ENCODE data around the gene LARP1B. TPM values are rescaled to one million over a fixed set of nuclear protein-coding genes. Genes with fewer than 3 reads are reported as not detected.
A peak's percentile ranks its signal among the peaks of the same experiment; 100 is the strongest.
"Not testable (repeated sequence)": the region's sequence is repeated elsewhere in the genome, so short reads cannot be mapped to it uniquely, and the experiment has no call there.

Gene LARP1B
- total and polyA plus RNA-seq, 7 experiments from 2014 or later = 3.9 to 18.2 (median 10.2) TPM

- Mint-ChIP-seq H3K27me3 (peaks cover 0 to 1% (median 0%) of the 10 kb centered on the region in 5 donors), H3K4me1 (peaks cover 0 to 16% (median 10%) of the 10 kb centered on the region in 7 donors), H3K9me3 (no peaks in the 10 kb centered on the region), H3K4me3 (peak overlapping the region; percentile 82 to 91 (median 84)), H3K27ac (peak overlapping the region in 8 of 9 donors; percentile 59 to 91 (median 78)), H3K36me3 (no peaks in the 10 kb centered on the region)
- ATAC-seq (peak; percentile 48), DNase-seq (peak; percentile 38 to 77 (median 52))
- Histone ChIP-seq H3K27ac (ENCODE audit: low read depth, low read length) (peak overlapping the region; percentile 90), H3K4me1 (ENCODE audit: control insufficient read depth in 2 of 2, insufficient read depth in 2 of 2, low read length in 2 of 2) (peaks cover 0 to 5% of the 10 kb centered on the region in 2 donors), H3K36me3 (ENCODE audit: control insufficient read depth in 2 of 3, insufficient read depth in 3 of 3, low read length in 3 of 3) (no peaks in the 10 kb centered on the region), H3K9me3 (ENCODE audit: control insufficient read depth in 2 of 3, low read length in 3 of 3) (no peaks in the 10 kb centered on the region), H3K4me3 (ENCODE audit: low read length) (peak overlapping the region; percentile 74), H3K27me3 (ENCODE audit: control insufficient read depth in 2 of 2, insufficient read depth in 2 of 2, low read length in 2 of 2) (no peaks in the 10 kb centered on the region)
- POLR2A ChIA-PET = interaction anchor here (0.6 to 3.6 kb wide), 9 partner anchors 8 to 751 kb away, joined by 3 to 43 read pairs (median 6); partner anchors contain the start of genes ABHD18, MFSD8, PGRMC2 and PLK4
- CTCF ChIA-PET = no interaction called here
- intact Hi-C loops (cut with micrococcal nuclease) = loop anchor here (1.0 to 2.0 kb wide), 10 partner anchors 65 to 1031 kb away; partner anchors contain the start of genes ABHD18 (in 2 of the 2), MFSD8 (in 2 of the 2), PLK4 (in 2 of the 2) and SCLT1 (in 2 of the 2)
Measured at GRCh38 chr4:128061566-128062536, 739 bp downstream of the LARP1B start.

- DNase-seq; intact Hi-C loops (cut with micrococcal nuclease); POLR2A ChIA-PET; H3K27me3 Mint-ChIP-seq; ATAC-seq; H3K9me3 ChIP-seq (ENCODE audit: control insufficient read depth in 2 of 3, low read length in 3 of 3); H3K4me3 ChIP-seq (ENCODE audit: low read length); H3K4me1 ChIP-seq (ENCODE audit: control insufficient read depth in 2 of 2, insufficient read depth in 2 of 2, low read length in 2 of 2); H3K27me3 ChIP-seq (ENCODE audit: control insufficient read depth in 2 of 2, insufficient read depth in 2 of 2, low read length in 2 of 2); H3K4me3 Mint-ChIP-seq; CTCF ChIA-PET; H3K36me3 Mint-ChIP-seq; H3K36me3 ChIP-seq (ENCODE audit: control insufficient read depth in 2 of 3, insufficient read depth in 3 of 3, low read length in 3 of 3); H3K27ac ChIP-seq (ENCODE audit: low read depth, low read length); H3K9me3 Mint-ChIP-seq; H3K27ac Mint-ChIP-seq: not testable (repeated sequence)
- peaks cover 0 to 11% (median 10%) of the 10 kb centered on the region in 7 donors for H3K4me1 Mint-ChIP-seq
Measured at GRCh38 chr4:128066453-128066820, 5.3 kb downstream of the LARP1B start.

DNA sequence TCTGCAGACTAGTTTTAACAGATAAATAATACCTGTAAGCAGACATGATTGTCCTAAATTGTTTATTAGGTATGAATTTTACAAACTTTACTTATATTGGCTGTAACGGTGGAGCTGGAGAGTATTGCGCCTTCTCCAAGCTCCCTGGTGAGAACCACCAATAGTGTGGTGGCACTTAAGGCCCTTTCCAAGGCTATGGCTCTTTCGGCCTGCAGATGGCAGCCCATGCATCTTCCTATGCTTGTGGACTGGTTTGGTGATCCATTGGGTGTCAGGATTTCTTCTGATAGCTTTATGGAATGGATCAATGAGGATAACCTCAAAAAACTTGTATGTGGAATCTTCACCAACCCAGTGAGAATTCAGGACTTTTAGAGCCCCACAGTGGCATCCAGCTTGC lies 7.8 kb downstream of the LARP1B start:
- ATAC-seq = no peak
- intact Hi-C loops (cut with micrococcal nuclease) = no loop called here
- H3K27ac ChIP-seq (ENCODE audit: low read depth, low read length) = no peak overlapping the region
- no peaks in the 10 kb centered on the region for H3K27me3 ChIP-seq (ENCODE audit: control insufficient read depth in 2 of 2, insufficient read depth in 2 of 2, low read length in 2 of 2)
- no peak for DNase-seq
- Mint-ChIP-seq H3K9me3 (peaks cover 0 to 1% (median 0%) of the 10 kb centered on the region in 11 donors), H3K4me1 (peaks cover 0 to 6% (median 4%) of the 10 kb centered on the region in 7 donors), H3K36me3 (no peaks in the 10 kb centered on the region), H3K27ac (no peak overlapping the region), H3K27me3 (no peaks in the 10 kb centered on the region), H3K4me3 (no peak overlapping the region)
- no peaks in the 10 kb centered on the region for H3K9me3 ChIP-seq (ENCODE audit: control insufficient read depth in 2 of 3, low read length in 3 of 3)
- no peaks in the 10 kb centered on the region for H3K4me1 ChIP-seq (ENCODE audit: control insufficient read depth in 2 of 2, insufficient read depth in 2 of 2, low read length in 2 of 2)
- H3K4me3 ChIP-seq (ENCODE audit: low read length) = no peak overlapping the region
- CTCF ChIA-PET = interaction anchor here (0.7 kb wide), 1 partner anchor 213 kb away, joined by 4 read pairs; no protein-coding TSS in a partner anchor
- no peaks in the 10 kb centered on the region for H3K36me3 ChIP-seq (ENCODE audit: control insufficient read depth in 2 of 3, insufficient read depth in 3 of 3, low read length in 3 of 3)
- POLR2A ChIA-PET = interaction anchor here (0.6 to 1.7 kb wide), 2 partner anchors 8 to 146 kb away, joined by 3 to 6 read pairs; partner anchors contain the start of gene LARP1B

DNA sequence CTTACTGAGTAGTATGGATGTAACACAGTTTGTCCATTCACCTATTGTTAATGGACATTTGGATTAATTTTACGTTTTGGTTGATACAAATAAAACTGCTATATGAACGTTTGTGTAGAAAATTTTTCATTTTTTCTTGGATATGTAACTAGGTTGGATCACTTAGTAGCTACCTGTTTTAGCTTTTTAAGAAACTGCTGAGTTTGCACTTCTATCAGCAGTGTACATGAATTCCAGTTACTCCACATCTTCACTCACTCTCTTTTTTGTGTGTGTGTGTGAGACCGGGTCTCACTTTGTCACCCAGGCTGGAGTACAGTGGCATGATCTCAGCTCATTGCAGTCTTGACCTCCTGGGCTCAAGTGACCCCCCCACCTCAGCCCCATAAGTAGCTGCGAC lies 15.4 kb downstream of the LARP1B start:
- Mint-ChIP-seq H3K27ac (peak overlapping the region in 1 of 9 donors; percentile 20), H3K4me3 (no peak overlapping the region), H3K36me3 (peaks cover 6 to 20% (median 15%) of the 10 kb centered on the region in 5 donors), H3K27me3 (no peaks in the 10 kb centered on the region), H3K9me3 (no peaks in the 10 kb centered on the region), H3K4me1 (no peaks in the 10 kb centered on the region)
- Histone ChIP-seq H3K36me3 (ENCODE audit: control insufficient read depth in 2 of 3, insufficient read depth in 3 of 3, low read length in 3 of 3) (peaks cover 0 to 4% (median 0%) of the 10 kb centered on the region in 3 experiments), H3K27ac (ENCODE audit: low read depth, low read length) (no peak overlapping the region), H3K4me3 (ENCODE audit: low read length) (no peak overlapping the region), H3K9me3 (ENCODE audit: control insufficient read depth in 2 of 3, low read length in 3 of 3) (no peaks in the 10 kb centered on the region), H3K27me3 (ENCODE audit: control insufficient read depth in 2 of 2, insufficient read depth in 2 of 2, low read length in 2 of 2) (no peaks in the 10 kb centered on the region), H3K4me1 (ENCODE audit: control insufficient read depth in 2 of 2, insufficient read depth in 2 of 2, low read length in 2 of 2) (no peaks in the 10 kb centered on the region)
- ChIA-PET CTCF (interaction anchor here (0.6 kb wide), 1 partner anchor 11 kb away, joined by 3 read pairs; no protein-coding TSS in a partner anchor), POLR2A (interaction anchor here (1.0 kb wide), 1 partner anchor 109 kb away, joined by 5 read pairs; no protein-coding TSS in a partner anchor)
- intact Hi-C loops (cut with micrococcal nuclease) = no loop called here
- no peak for ATAC-seq
- no peak for DNase-seq

GRCh38 chr4:128095293-128095692 lies 34.2 kb downstream of the LARP1B start:
- Mint-ChIP-seq H3K27ac (peak overlapping the region in 1 of 9 donors; percentile 26), H3K36me3 (peaks cover 3 to 41% (median 19%) of the 10 kb centered on the region in 5 donors)
- ATAC-seq; H3K4me1 Mint-ChIP-seq; DNase-seq; POLR2A ChIA-PET; H3K4me1 ChIP-seq (ENCODE audit: control insufficient read depth in 2 of 2, insufficient read depth in 2 of 2, low read length in 2 of 2); H3K27me3 Mint-ChIP-seq; H3K4me3 Mint-ChIP-seq; H3K4me3 ChIP-seq (ENCODE audit: low read length); H3K27me3 ChIP-seq (ENCODE audit: control insufficient read depth in 2 of 2, insufficient read depth in 2 of 2, low read length in 2 of 2); H3K36me3 ChIP-seq (ENCODE audit: control insufficient read depth in 2 of 3, insufficient read depth in 3 of 3, low read length in 3 of 3); intact Hi-C loops (cut with micrococcal nuclease); CTCF ChIA-PET; H3K9me3 Mint-ChIP-seq; H3K27ac ChIP-seq (ENCODE audit: low read depth, low read length); H3K9me3 ChIP-seq (ENCODE audit: control insufficient read depth in 2 of 3, low read length in 3 of 3): not testable (repeated sequence)

- no peaks in the 10 kb centered on the region for H3K27me3 Mint-ChIP-seq
Measured at GRCh38 chr4:128107766-128108165, 46.7 kb downstream of the LARP1B start.

More at GRCh38 chr4:128107766-128108165, 46.7 kb downstream of the LARP1B start:
- Histone ChIP-seq H3K36me3 (ENCODE audit: control insufficient read depth in 2 of 3, insufficient read depth in 3 of 3, low read length in 3 of 3) (no peaks in the 10 kb centered on the region), H3K4me3 (ENCODE audit: low read length) (no peak overlapping the region), H3K27ac (ENCODE audit: low read depth, low read length) (no peak overlapping the region), H3K27me3 (ENCODE audit: control insufficient read depth in 2 of 2, insufficient read depth in 2 of 2, low read length in 2 of 2) (no peaks in the 10 kb centered on the region), H3K9me3 (ENCODE audit: control insufficient read depth in 2 of 3, low read length in 3 of 3) (no peaks in the 10 kb centered on the region), H3K4me1 (ENCODE audit: control insufficient read depth in 2 of 2, insufficient read depth in 2 of 2, low read length in 2 of 2) (no peaks in the 10 kb centered on the region)
- H3K4me1 Mint-ChIP-seq = no peaks in the 10 kb centered on the region
- ATAC-seq = no peak
- intact Hi-C loops (cut with micrococcal nuclease) = no loop called here
- no peaks in the 10 kb centered on the region for H3K9me3 Mint-ChIP-seq
- ChIA-PET POLR2A (no interaction called here), CTCF (no interaction called here)
- peaks cover 2 to 21% (median 3%) of the 10 kb centered on the region in 5 donors for H3K36me3 Mint-ChIP-seq
- no peak overlapping the region for H3K27ac Mint-ChIP-seq
- DNase-seq = no peak
- no peak overlapping the region for H3K4me3 Mint-ChIP-seq

All from naive thymus-derived CD4-positive, alpha-beta T cell (primary cell).